NOMO-1 treated with dmso at 0.1 percent for 144 hours (cell line): Measurements from ENCODE around the gene ZNRD2.
"Not testable (repeated sequence)": the region's sequence is repeated elsewhere in the genome, so short reads cannot be mapped to it uniquely, and the experiment has no call there.

ENCODE experiments used
- DNase-seq: peaks from one replicate; lab custom pipeline; 2025; ENCODE audit not compliant: unreplicated experiment; lab: John Stamatoyannopoulos, UW

The ZNRD2 gene

GRCh38 chr11:65555693-65556231 is 14.5 kb upstream of the ZNRD2 start:
- no peak for DNase-seq

- no peak for DNase-seq
Measured at GRCh38 chr11:65556470-65557279, 13.6 kb upstream of the ZNRD2 start.

- no peak for DNase-seq
Measured at GRCh38 chr11:65557280-65558001, 12.8 kb upstream of the ZNRD2 start.

GRCh38 chr11:65558002-65558929 is 12.0 kb upstream of the ZNRD2 start, which contains the start of gene LTBP3:
LTBP3 (minus strand) TSS chr11:65558359; CDS start chr11:65557959, 400 bp downstream.
- peak; percentile 15 for DNase-seq

- no peak for DNase-seq
Measured at GRCh38 chr11:65558930-65559509, 11.3 kb upstream of the ZNRD2 start.

GRCh38 chr11:65559535-65559934 is 10.7 kb upstream of the ZNRD2 start:
- no peak for DNase-seq

- no peak for DNase-seq
Measured at GRCh38 chr11:65559951-65560537, 10.2 kb upstream of the ZNRD2 start.

GRCh38 chr11:65560555-65561418 is 9.5 kb upstream of the ZNRD2 start:
- no peak for DNase-seq

- no peak for DNase-seq
Measured at GRCh38 chr11:65562020-65562419, 8.3 kb upstream of the ZNRD2 start.

GRCh38 chr11:65562788-65563187 is 7.5 kb upstream of the ZNRD2 start:
- DNase-seq: no peak

- no peak for DNase-seq
Measured at GRCh38 chr11:65563601-65564000, 6.7 kb upstream of the ZNRD2 start.

GRCh38 chr11:65564879-65565559 is 5.3 kb upstream of the ZNRD2 start:
- not testable (repeated sequence) for DNase-seq

- DNase-seq: no peak
Measured at GRCh38 chr11:65565624-65566453, 4.4 kb upstream of the ZNRD2 start.

GRCh38 chr11:65569164-65569972 is 909 bp upstream of the ZNRD2 start:
- DNase-seq: no peak

GRCh38 chr11:65571420-65571819 is 1.1 kb downstream of the ZNRD2 start:
- no peak for DNase-seq

GRCh38 chr11:65571940-65572339 is 1.7 kb downstream of the ZNRD2 start:
- no peak for DNase-seq
